ENCODE measurements around the gene SCN1B. TPM values are rescaled to one million over a fixed set of nuclear protein-coding genes. Genes with fewer than 3 reads are reported as not detected.

SCN1B gene
- total and polyA plus RNA-seq, 10 of the 15 experiments (the other 5 are each of a cell fraction or from before 2014, with no cell fraction given): 0.04 to 0.54 (median 0.11) TPM; not detected in 3

DNA sequence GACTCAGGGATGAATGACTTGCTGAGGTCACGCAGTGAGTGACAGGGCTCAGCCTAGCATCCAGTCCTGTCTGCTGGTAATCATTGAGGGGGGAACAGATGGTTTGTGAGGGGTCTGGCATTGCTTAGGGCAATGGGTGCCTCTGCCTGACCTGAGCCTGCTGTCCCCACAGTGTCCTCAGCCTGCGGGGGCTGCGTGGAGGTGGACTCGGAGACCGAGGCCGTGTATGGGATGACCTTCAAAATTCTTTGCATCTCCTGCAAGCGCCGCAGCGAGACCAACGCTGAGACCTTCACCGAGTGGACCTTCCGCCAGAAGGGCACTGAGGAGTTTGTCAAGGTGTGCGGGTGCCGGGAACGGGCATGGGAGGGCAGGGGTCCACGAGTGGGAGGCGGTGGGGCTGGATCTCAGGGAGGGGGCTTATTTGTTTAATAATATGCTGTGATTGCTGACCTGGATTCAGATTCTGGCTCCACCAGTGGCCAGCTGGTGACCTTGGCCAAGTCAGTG lies 2.1 kb downstream of the SCN1B start (continued):
- TF ChIP-seq ZBTB11 (CRISPR knock-in tag; IDR thresholded peaks at IDR 0.05) (no peak), TCF12 (IDR thresholded peaks at IDR 0.05; ENCODE audit: low read depth, low read length) (no peak), RAD51 (IDR thresholded peaks at IDR 0.05) (no peak)

DNA sequence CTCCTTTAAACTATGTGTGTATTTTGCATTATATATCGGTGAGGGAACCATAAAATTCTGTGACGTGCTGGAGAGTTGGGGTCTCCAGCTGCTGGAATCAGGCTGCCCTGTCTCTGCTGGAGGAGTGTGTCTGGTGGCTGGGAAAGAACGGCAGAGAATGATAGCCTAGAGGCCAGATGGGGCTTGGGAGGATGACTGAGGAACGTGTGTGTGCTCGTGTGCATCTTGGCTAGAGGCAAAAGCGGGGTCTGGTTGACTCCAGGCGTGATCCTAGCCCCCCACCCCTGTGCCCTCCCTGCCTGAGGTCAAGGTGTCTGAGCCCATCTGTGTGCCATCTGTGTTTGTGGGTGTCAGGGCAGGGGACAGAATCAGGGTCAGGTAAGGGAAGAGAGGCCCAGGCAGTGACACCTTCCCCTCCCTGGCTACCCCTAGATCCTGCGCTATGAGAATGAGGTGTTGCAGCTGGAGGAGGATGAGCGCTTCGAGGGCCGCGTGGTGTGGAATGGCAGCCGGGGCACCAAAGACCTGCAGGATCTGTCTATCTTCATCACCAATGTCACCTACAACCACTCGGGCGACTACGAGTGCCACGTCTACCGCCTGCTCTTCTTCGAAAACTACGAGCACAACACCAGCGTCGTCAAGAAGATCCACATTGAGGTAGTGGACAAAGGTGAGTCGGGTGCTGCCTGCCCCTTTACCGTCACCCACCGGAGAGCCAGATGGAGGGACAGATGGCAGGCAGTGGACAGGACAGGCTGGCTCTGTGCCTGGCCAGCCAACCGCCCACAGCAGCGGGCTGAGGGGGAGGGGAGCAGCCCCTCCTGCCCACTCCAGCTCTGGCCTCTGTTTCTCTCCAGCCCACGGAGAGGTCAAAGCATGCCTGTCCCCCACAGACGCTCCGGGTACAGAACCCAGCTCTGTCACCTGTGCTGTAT lies 3.1 kb downstream of the SCN1B start:
- intact Hi-C loops (cut with micrococcal nuclease; ENCODE audit: unreplicated experiment) (no loop called here), in situ Hi-C loops (cut with MboI) (no loop called here)
- TF ChIP-seq, protein P1, sequence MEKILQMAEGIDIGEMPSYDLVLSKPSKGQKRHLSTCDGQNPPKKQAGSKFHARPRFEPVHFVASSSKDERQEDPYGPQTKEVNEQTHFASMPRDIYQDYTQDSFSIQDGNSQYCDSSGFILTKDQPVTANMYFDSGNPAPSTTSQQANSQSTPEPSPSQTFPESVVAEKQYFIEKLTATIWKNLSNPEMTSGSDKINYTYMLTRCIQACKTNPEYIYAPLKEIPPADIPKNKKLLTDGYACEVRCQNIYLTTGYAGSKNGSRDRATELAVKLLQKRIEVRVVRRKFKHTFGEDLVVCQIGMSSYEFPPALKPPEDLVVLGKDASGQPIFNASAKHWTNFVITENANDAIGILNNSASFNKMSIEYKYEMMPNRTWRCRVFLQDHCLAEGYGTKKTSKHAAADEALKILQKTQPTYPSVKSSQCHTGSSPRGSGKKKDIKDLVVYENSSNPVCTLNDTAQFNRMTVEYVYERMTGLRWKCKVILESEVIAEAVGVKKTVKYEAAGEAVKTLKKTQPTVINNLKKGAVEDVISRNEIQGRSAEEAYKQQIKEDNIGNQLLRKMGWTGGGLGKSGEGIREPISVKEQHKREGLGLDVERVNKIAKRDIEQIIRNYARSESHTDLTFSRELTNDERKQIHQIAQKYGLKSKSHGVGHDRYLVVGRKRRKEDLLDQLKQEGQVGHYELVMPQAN (conservative IDR thresholded peaks at IDR 0.05): no peak
- TF ChIP-seq SUZ12 (IDR thresholded peaks at IDR 0.05; ENCODE audit: unreplicated experiment) (no peak), ATF7 (IDR thresholded peaks at IDR 0.05; ENCODE audit: low read depth) (no peak), SMAD5 (IDR thresholded peaks at IDR 0.05; ENCODE audit: low read depth) (no peak), MYC (IDR thresholded peaks at IDR 0.05; ENCODE audit: insufficient read depth, insufficient read length, insufficient replicate concordance, low read length, severe bottlenecking) (no peak), HCFC1 (IDR thresholded peaks at IDR 0.05; ENCODE audit: low read length) (no peak)
- Histone ChIP-seq H3K79me2 (ENCODE audit: control insufficient read depth, insufficient read depth, low read length) (no peaks in the 10 kb centered on the region), H4K20me1 (ENCODE audit: control insufficient read depth, insufficient read depth) (no peaks in the 10 kb centered on the region), H3K9me3 (replicated peaks; ENCODE audit: control insufficient read depth, insufficient read depth, low read length) (no peaks in the 10 kb centered on the region), H3K4me3 (no peak overlapping the region), H3K27ac (ENCODE audit: control insufficient read depth, insufficient read depth) (no peak overlapping the region), H3K4me2 (ENCODE audit: control insufficient read depth, insufficient read depth) (no peak overlapping the region), H2AFZ (ENCODE audit: control insufficient read depth, low read depth, low read length) (no peak overlapping the region), H3K4me1 (ENCODE audit: control insufficient read depth, insufficient read depth, low read length) (peaks cover 5% of the 10 kb centered on the region), H3K36me3 (ENCODE audit: control insufficient read depth in 2 of 2, insufficient read depth in 2 of 2, low read length in 1 of 2) (no peaks in the 10 kb centered on the region), H3K9ac (ENCODE audit: control insufficient read depth, insufficient read depth, low read length) (no peak overlapping the region), H3K27me3 (replicated peaks in 1 of 2; ENCODE audit: control insufficient read depth in 2 of 2, insufficient read depth in 2 of 2, low read length in 1 of 2) (peaks cover 2 to 6% of the 10 kb centered on the region in 2 experiments; a peak in 2 of 4 replicates)
- SMC1A ChIA-PET (ENCODE audit: uncharacterized antibody, unreplicated experiment): no interaction called here
- FAIRE-seq (no peak), DNase-seq (ENCODE audit: low read depth, low spot score) (no peak), ATAC-seq (no peak)
- BruUV-seq (replicated peaks): no TSS peak
- RAD21 ChIA-PET (ENCODE audit: unreplicated experiment): no interaction called here
- POLR2A ChIA-PET: interaction anchor here (0.6 kb wide), 1 partner anchor 16 kb away, joined by 4 read pairs; no protein-coding TSS in a partner anchor
- CTCF ChIA-PET: interaction anchor here (0.7 kb wide), 1 partner anchor 11 kb away, joined by 3 read pairs; no protein-coding TSS in a partner anchor
- WGBS (ENCODE audit: insufficient coverage, insufficient replicate concordance, low lambda C conversion rate, missing lambda C conversion rate): 67% methylated on average over 28 of the region's 30 CpGs
